Measurements from ENCODE around the gene STAB2.

The STAB2 gene

DNA sequence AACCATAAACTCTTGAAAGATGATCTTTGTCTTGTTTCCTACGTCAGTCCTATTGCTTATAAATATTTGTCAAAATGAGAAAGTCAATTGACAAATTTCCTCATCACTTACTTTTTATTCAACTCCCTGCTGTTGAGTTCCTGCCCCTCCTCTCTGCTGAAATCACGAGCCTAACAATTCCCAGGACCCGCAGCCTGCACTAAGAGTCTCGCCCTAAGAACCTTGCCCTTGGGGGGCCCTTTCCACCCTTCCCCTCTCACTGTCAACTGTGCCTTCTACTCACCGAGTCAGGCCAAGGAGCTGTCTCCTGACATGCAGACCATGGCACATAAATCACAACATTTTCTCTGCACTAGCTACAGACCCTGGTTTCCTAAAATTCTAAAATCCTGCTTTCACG, 99.0 kb downstream of the STAB2 start:
- Mint-ChIP-seq H3K27ac (no peak overlapping the region), H3K4me3 (no peak overlapping the region), H3K36me3 (no peaks in the 10 kb centered on the region), H3K9me3 (no peaks in the 10 kb centered on the region), H3K4me1 (no peaks in the 10 kb centered on the region)
- ATAC-seq: no peak
- DNase-seq (ENCODE audit: low spot score in 2 of 2): no peak

DNA sequence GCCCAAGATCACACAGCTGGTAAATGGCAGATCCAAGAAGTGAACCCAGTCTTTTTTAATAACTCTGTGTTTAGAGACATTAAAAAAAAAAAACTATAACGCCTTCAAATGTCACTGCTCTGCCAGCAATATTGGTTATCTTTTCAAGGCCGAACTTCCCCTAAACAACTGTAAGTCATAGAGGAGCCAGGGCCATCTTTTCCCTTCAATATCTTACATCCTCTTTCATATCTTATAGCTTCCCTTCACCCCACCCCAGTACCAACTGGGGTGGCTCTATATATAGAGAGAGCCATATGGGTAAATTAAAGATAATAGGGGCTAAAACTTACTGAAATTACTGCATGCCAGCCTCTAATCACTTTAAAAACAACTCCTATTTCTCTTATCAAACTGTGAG, 100.2 kb downstream of the STAB2 start:
- no peaks in the 10 kb centered on the region for H3K9me3 Mint-ChIP-seq
- no peaks in the 10 kb centered on the region for H3K36me3 Mint-ChIP-seq
- H3K4me1 Mint-ChIP-seq: no peaks in the 10 kb centered on the region
- DNase-seq (ENCODE audit: low spot score in 2 of 2): no peak
- no peak overlapping the region for H3K27ac Mint-ChIP-seq
- ATAC-seq: no peak
- no peak overlapping the region for H3K4me3 Mint-ChIP-seq

DNA sequence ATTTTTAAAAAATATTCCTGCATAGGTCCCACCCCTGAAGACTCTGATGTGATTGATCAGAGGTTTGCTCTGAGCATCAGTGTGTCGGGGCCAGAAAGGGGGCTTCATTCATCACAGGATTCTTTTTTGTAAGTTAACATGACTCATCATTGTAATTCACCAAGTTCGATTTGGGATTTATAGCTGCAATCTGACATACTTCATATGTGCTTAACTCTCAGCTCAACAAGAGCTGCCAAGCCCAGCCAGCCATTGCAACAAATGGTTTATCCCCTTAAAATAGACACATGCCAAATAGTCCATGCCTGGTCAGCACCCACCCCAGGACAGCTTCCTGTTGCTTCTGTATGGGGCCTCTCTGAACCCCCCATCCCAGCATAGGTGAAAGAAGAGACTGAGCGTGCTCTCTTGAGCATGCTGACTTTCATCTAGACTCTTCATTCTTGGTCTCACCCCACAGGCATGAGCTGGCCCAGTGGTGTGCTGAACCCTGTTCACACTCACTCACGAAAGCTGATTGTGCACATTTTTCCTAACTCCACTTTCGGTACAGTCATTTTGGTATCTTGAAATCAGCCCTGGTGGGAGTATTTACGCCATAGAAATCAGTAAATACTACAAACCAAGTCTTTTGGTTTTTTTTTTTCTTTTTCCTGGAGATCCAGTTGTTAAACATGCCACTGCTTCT, 101.4 kb downstream of the STAB2 start:
- no peak overlapping the region for H3K27ac Mint-ChIP-seq
- ATAC-seq (peak; percentile 76), DNase-seq (ENCODE audit: low spot score in 2 of 2) (no peak)
- no peak overlapping the region for H3K4me3 Mint-ChIP-seq
- H3K9me3 Mint-ChIP-seq: no peaks in the 10 kb centered on the region
- no peaks in the 10 kb centered on the region for H3K4me1 Mint-ChIP-seq
- H3K36me3 Mint-ChIP-seq: no peaks in the 10 kb centered on the region

DNA sequence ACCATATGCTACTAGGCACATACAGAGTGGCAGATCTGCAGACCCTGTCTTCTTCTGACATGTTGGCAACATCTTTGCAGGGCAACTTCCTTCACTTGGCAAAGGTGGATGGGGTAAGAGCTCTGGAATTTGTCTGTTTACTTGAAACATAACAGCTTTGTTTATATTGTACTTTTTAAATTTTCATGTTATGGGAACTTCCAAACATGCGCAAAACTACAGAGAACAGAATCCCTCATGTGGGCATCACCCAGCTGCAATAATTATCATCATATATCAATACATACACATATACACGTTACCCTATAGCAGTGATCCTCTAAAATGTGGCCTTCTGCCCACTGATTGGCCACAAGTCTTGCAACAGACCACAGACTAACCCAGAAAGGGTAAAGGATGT, 103.4 kb downstream of the STAB2 start:
- Mint-ChIP-seq H3K9me3 (no peaks in the 10 kb centered on the region), H3K4me3 (no peak overlapping the region), H3K4me1 (no peaks in the 10 kb centered on the region), H3K27ac (no peak overlapping the region), H3K36me3 (no peaks in the 10 kb centered on the region)
- ATAC-seq (no peak), DNase-seq (ENCODE audit: low spot score in 2 of 2) (no peak)

DNA sequence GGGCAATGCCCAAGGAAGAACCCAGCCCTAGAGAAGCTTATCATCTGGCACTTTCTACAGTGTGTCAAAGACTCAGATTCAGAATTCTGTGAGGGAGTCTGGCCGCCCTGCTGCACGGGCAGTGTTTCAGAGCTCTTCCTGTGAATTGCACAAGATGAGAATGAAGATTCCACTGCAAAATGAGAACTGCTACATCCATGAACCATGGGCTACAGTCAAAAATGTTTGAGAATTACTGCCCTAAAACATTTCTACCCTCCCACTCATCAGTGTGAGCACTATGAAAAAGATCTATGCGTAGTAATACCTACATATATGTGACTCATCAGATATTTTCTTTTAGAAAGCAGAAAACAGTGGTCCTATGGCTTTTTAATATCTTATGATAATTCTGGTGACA, 104.0 kb downstream of the STAB2 start:
- H3K36me3 Mint-ChIP-seq: no peaks in the 10 kb centered on the region
- no peaks in the 10 kb centered on the region for H3K4me1 Mint-ChIP-seq
- DNase-seq (ENCODE audit: low spot score in 2 of 2): no peak
- no peak for ATAC-seq
- H3K27ac Mint-ChIP-seq: no peak overlapping the region
- H3K9me3 Mint-ChIP-seq: no peaks in the 10 kb centered on the region
- H3K4me3 Mint-ChIP-seq: no peak overlapping the region

DNA sequence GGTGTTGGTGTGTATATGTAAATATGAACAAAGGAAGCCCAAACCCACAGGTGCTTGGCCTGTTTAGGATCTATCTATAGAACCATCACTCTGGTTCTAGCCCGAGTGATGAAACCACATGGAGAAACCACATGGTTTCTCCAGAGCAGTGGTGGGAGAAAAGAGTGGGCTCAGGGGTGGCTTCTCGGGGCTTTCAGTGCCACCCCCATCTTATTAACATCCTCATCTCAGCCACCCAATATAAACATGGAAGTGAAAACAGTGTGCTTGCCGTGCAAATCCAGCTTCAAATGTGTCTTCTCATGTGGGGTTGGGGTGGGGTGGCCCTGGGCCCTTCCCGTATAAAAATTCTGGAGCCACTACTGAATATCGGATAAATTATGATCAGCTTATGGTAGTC, 109.0 kb downstream of the STAB2 start:
- DNase-seq (ENCODE audit: low spot score in 2 of 2) (no peak), ATAC-seq (no peak)
- Mint-ChIP-seq H3K27ac (no peak overlapping the region), H3K4me1 (peaks cover 18% of the 10 kb centered on the region), H3K36me3 (no peaks in the 10 kb centered on the region), H3K9me3 (no peaks in the 10 kb centered on the region), H3K4me3 (no peak overlapping the region)

DNA sequence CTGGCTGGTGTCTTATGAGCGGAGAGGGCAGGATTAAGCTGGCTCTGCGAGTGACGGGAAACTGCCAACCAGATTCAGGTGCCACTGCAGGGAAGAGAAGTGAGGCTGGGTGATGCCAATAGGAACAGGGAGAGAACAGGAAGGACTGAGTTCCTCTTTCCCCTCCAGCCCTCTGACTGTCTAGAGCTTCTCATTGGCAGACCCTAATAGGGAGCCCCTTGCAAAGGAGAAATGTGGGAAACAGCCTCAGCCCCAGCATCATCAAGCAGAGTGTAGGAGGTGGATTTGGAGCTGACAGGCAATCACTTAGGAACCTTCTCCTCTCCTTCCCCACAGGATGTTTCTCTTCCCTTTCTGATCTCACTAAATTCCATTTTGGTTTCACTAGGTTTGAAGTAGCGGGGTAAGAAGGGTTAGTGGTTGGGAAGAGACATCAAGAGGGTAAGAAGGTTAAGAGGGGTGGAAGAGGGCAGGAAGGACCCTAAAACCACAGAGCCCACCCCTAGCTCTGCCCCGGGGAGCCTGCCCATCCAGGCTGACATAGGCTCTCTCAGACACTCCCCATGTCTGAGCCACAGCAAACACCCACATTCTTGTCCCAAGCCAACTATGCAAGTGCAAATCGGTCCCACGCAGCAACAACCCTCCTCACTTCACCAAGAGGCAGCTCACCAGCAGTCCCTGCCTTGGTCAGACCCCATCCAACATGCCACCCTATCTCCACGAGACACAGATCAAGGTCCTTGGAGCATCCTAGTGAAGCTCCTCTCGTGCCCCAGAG, 111.1 kb downstream of the STAB2 start:
- DNase-seq (ENCODE audit: low spot score in 2 of 2) (peak in 1 of 2 donors; percentile 52), ATAC-seq (peak; percentile 31)
- peaks cover 18% of the 10 kb centered on the region for H3K4me1 Mint-ChIP-seq
- H3K36me3 Mint-ChIP-seq: no peaks in the 10 kb centered on the region
- no peaks in the 10 kb centered on the region for H3K9me3 Mint-ChIP-seq
- H3K4me3 Mint-ChIP-seq: peak overlapping the region; percentile 31
- H3K27ac Mint-ChIP-seq: no peak overlapping the region

DNA sequence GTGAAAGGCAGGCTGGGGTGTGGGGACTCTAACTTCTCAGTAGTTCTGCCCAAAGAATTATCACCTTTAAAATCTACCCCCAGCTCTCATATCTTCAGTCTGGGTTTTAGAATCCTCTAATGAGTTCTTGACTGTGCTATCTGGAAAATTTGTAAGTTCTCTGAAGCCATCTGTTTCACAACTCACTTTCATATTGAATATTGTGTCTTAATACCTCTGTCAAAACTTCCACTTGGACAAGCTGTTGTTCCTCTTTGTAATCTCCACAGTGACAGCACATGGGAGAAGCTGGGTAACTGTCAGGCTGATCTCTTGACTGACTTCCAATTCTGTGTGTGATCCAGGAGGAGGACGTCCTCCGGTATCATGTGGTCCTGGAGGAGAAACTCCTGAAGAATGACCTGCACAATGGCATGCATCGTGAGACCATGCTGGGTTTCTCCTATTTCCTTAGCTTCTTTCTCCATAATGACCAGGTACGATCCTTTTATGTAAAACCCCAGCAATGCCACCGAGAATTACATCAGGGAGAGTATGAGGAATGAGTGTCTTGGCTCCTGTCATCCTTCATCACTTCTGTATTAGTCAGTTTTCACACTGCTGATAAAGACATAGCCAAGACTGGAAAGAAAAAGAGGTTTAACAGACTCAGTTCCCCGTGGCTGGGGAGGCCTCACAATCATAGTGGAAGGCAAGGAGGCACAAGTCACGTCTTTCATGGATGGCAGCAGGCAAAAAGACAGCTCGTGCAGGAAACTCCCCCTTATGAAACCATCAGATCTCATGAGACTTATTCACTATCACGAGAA, 111.9 kb downstream of the STAB2 start:
- no peaks in the 10 kb centered on the region for H3K9me3 Mint-ChIP-seq
- ATAC-seq (peak; percentile 57), DNase-seq (ENCODE audit: low spot score in 2 of 2) (no peak)
- H3K4me1 Mint-ChIP-seq: peaks cover 18% of the 10 kb centered on the region
- H3K4me3 Mint-ChIP-seq: peak overlapping the region; percentile 31
- no peaks in the 10 kb centered on the region for H3K36me3 Mint-ChIP-seq
- no peak overlapping the region for H3K27ac Mint-ChIP-seq

DNA sequence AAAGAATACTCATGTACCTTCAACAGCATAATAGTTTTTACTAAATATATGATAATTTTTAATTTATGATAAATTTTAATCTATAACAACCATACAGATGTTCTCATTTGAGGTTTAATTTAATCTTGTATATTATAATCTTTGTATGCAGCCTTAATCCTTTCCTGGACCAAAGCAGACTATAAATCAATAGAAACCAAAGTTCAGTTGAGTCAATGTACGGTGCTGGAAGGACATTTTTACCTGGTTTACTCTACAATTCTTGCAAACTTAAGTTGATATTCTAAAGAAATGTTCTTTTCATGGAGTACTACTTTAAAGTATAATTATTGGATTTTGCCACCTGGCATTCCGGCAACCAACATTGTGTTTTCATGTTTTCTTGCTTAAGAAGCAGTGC, 118.0 kb downstream of the STAB2 start:
- ATAC-seq (no peak), DNase-seq (ENCODE audit: low spot score in 2 of 2) (no peak)
- no peaks in the 10 kb centered on the region for H3K36me3 Mint-ChIP-seq
- H3K4me3 Mint-ChIP-seq: no peak overlapping the region
- H3K4me1 Mint-ChIP-seq: no peaks in the 10 kb centered on the region
- H3K27ac Mint-ChIP-seq: no peak overlapping the region
- H3K9me3 Mint-ChIP-seq: no peaks in the 10 kb centered on the region

DNA sequence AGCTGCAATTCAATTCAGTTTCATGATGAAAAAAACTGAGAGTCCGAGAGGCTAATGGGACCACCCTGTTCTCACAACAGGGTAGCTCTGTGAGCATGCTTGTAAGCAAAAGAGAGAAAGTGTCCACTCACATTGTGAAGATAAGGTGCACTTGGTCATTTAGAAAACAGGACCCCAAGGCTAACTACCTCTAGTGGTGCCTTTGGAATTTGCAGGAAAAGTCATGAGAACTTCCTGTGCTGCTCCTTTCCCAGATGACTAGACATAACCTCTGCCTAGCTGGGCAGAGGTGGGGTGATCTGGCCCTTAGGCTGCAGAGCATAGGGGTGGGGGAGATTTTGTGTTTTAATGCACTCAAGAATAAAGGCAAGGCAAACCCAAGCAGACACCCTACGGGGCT, 118.9 kb downstream of the STAB2 start:
- H3K4me1 Mint-ChIP-seq: no peaks in the 10 kb centered on the region
- no peaks in the 10 kb centered on the region for H3K9me3 Mint-ChIP-seq
- no peak overlapping the region for H3K4me3 Mint-ChIP-seq
- no peak overlapping the region for H3K27ac Mint-ChIP-seq
- DNase-seq (ENCODE audit: low spot score in 2 of 2): no peak
- H3K36me3 Mint-ChIP-seq: no peaks in the 10 kb centered on the region
- no peak for ATAC-seq

DNA sequence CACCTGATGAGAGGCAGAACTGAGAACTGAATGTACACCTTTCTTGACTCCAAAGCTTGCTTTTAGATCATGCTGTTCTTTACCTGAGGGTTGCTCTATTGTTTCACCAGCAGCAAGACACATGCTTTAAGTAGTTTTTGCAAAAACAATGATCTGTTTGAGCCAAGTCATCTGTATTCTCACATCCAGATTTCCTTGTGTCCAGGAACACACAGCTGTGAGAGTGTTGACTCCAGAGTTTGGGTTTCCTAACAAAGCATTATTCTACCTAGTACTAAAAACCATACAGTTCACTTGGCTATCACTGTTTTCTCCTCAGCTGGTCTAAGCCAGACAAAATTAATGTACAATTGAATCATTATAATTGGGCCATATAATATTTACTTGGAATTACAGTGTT, 120.4 kb downstream of the STAB2 start:
- H3K4me3 Mint-ChIP-seq: no peak overlapping the region
- H3K9me3 Mint-ChIP-seq: no peaks in the 10 kb centered on the region
- H3K36me3 Mint-ChIP-seq: no peaks in the 10 kb centered on the region
- H3K4me1 Mint-ChIP-seq: no peaks in the 10 kb centered on the region
- ATAC-seq (no peak), DNase-seq (ENCODE audit: low spot score in 2 of 2) (no peak)
- H3K27ac Mint-ChIP-seq: no peak overlapping the region

DNA sequence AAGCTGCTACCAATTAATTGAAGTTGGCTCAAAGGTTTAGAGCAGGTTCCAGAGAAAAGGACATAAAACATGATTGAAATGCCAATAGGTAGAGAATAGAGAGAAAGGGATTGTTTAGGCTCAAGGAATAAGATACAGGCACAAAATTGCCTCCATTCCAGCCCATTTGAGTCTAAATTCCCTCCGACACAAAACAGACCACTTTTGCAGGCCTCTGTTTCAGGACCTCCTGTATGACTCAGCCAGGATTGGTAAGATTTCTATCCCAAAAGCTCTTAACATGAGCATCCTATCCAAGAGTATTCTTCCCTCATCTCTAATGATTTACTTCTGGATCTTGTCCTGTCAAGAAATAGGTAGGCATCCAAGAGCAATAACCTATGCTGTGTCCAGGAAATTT, 123.5 kb downstream of the STAB2 start:
- no peaks in the 10 kb centered on the region for H3K36me3 Mint-ChIP-seq
- H3K4me1 Mint-ChIP-seq: no peaks in the 10 kb centered on the region
- DNase-seq (ENCODE audit: low spot score in 2 of 2) (no peak), ATAC-seq (no peak)
- no peak overlapping the region for H3K27ac Mint-ChIP-seq
- H3K9me3 Mint-ChIP-seq: no peaks in the 10 kb centered on the region
- H3K4me3 Mint-ChIP-seq: no peak overlapping the region

DNA sequence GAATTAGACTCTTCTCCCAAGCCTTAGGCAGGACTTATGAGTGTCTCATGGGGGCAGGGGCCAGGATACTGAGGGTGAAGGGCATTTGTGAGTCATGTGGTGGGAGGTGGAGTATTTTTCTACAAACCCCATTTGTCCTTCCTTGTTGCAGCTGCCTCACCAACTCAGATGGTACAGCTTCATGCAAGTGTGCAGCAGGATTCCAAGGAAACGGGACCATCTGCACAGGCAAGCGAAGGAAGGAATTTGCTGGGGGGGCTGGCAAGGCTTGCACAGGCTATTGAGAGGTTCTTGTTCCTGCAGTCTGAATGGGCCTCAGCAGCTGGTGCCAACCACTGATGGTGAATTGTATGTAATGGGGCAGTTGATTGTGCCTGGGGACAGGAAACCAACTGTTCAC, 125.1 kb downstream of the STAB2 start:
- no peak overlapping the region for H3K27ac Mint-ChIP-seq
- no peaks in the 10 kb centered on the region for H3K36me3 Mint-ChIP-seq
- no peaks in the 10 kb centered on the region for H3K9me3 Mint-ChIP-seq
- no peak overlapping the region for H3K4me3 Mint-ChIP-seq
- no peaks in the 10 kb centered on the region for H3K4me1 Mint-ChIP-seq
- DNase-seq (ENCODE audit: low spot score in 2 of 2) (no peak), ATAC-seq (no peak)

DNA sequence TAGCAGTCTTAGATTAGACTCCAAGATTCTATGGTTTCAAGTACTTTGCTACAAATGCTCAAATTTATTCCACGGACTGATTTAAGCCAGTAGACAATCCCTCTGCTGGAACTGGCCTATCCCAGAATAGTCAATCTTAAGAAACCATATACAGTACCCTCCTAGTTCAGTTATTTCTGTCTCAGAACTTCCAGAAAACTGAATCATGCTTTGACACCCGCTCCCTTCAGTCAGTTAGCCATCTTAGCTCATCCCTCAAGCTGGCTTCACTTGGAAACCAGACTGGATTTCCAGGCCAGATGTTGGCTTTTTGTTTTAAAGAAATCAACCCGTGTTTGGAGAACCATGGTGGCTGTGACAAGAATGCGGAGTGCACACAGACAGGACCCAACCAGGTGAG, 128.4 kb downstream of the STAB2 start:
- Mint-ChIP-seq H3K4me1 (no peaks in the 10 kb centered on the region), H3K9me3 (no peaks in the 10 kb centered on the region), H3K27ac (no peak overlapping the region), H3K36me3 (no peaks in the 10 kb centered on the region), H3K4me3 (no peak overlapping the region)
- no peak for DNase-seq (ENCODE audit: low spot score in 2 of 2)
- ATAC-seq: no peak

DNA sequence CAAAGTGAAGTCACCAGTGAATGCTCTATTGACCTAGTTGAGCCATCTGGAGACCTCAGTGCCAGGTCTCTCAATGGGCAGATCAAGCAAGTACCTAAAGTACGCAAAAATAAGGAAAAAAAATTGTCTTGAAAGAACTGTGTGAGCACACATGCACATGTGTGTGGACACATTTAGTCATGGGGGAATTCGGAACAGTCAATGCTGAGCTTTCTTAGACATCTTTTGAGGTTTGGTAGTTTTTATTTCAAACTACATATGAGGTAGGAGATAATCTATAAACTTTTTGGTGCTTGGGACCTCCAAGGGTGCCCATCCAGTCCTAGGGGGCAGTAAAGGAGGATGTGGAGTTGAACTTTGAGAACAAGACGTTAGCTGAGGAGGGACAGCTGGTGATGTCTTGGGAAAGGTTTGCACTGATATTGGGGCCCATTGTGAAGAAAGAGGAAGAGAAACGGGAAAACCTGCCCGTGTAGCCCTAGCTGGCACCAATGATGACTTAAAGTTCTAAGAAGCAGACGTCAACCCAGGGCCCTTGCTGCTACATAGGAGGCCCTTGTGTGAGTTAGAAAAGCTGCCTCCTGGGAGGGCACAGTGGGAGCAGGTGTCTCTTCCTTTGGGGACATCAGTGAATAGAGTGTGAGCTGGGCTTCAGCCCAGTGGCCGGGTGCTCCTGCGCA, 129.6 kb downstream of the STAB2 start:
- ATAC-seq (no peak), DNase-seq (ENCODE audit: low spot score in 2 of 2) (no peak)
- Mint-ChIP-seq H3K4me3 (no peak overlapping the region), H3K9me3 (no peaks in the 10 kb centered on the region), H3K4me1 (no peaks in the 10 kb centered on the region), H3K36me3 (no peaks in the 10 kb centered on the region), H3K27ac (no peak overlapping the region)
